Upper lobe of left lung (tissue), 4 donors: ENCODE measurements around the gene CBX8.

ENCODE experiments used
- CTCF ChIP-seq, 6 experiments: fragments of 450-650 bp in 4 of 6; fragments of 200-600 bp in 2 of 6; sonication (generic) in 2 of 6; IDR thresholded peaks; one replicate each; pipeline ENCODE4 v1.5.1; 2016 to 2019; ENCODE audit warnings: antibody characterized with exemption in 6 of 6
- POLR2A ChIP-seq, 4 donors: fragments of 450-650 bp; IDR thresholded peaks; one replicate each; pipeline ENCODE4 v1.5.1; 2016 to 2017; ENCODE audit warnings: antibody characterized with exemption in 4 of 4, mild to moderate bottlenecking in 2 of 4

- TF ChIP-seq CTCF (IDR thresholded peaks at IDR 0.05) (no peak), POLR2A (IDR thresholded peaks at IDR 0.05) (no peak)
These were observed 36.5 kb downstream of the CBX8 start for GRCh38 chr17:79760197-79760906.
